GM20000 (cell line): ENCODE results near the gene ADPRH.

Source experiments
- DNase-seq: peaks from one replicate; pipeline ENCODE4 v3.0.0; 2012; ENCODE audit warnings: low spot score
- CTCF ChIP-seq: IDR thresholded peaks from 2 replicates; pipeline ENCODE4 v1.5.1; 2012; ENCODE audit warnings: mild to moderate bottlenecking, control low read depth; ENCODE audit errors: extremely low read depth, missing control alignments

ADPRH gene

GRCh38 chr3:119580067-119580760 lies 922 bp downstream of the ADPRH start:
- DNase-seq: peak; percentile 81
- no peak for TF ChIP-seq CTCF

- peak; percentile 55 for DNase-seq
- TF ChIP-seq CTCF: no peak
These were observed 2.9 kb downstream of the ADPRH start for GRCh38 chr3:119582178-119582577.

- no peak for DNase-seq
- no peak for TF ChIP-seq CTCF
These were observed 5.9 kb downstream of the ADPRH start for GRCh38 chr3:119585208-119585607.

- no peak for TF ChIP-seq CTCF
- DNase-seq: no peak
These were observed 6.7 kb downstream of the ADPRH start for GRCh38 chr3:119585856-119586570.

GRCh38 chr3:119586733-119587172 lies 7.5 kb downstream of the ADPRH start:
- no peak for DNase-seq
- TF ChIP-seq CTCF: no peak

- no peak for DNase-seq
- TF ChIP-seq CTCF: no peak
These were observed 8.8 kb downstream of the ADPRH start for GRCh38 chr3:119588112-119588511.

- TF ChIP-seq CTCF: no peak
- no peak for DNase-seq
These were observed 9.9 kb downstream of the ADPRH start for GRCh38 chr3:119589102-119589773.
